Measurements from ENCODE around the gene RHBDD1. TPM values are rescaled to one million over a fixed set of nuclear protein-coding genes. Genes with fewer than 3 reads are reported as not detected.

RHBDD1 gene
- polyA plus RNA-seq, 1 donor from 2014 or later: 5.4 TPM

- Histone ChIP-seq H3K9me3 (ENCODE audit: low read length) (no peaks in the 10 kb centered on the region), H3K79me2 (replicated peaks; ENCODE audit: insufficient read depth, low read length) (no peaks in the 10 kb centered on the region), H3F3A (ENCODE audit: insufficient read depth, low read length, poor library complexity, severe bottlenecking) (no peaks in the 10 kb centered on the region), H2AFZ (ENCODE audit: low read depth, low read length) (no peak overlapping the region), H3K9me2 (ENCODE audit: insufficient read depth, low read length) (no peaks in the 10 kb centered on the region), H3K27ac (ENCODE audit: low read length) (peak overlapping the region; percentile 48), H3K4me3 (ENCODE audit: low read length) (no peak overlapping the region), H3K4me2 (ENCODE audit: low read length) (no peak overlapping the region), H4K20me1 (ENCODE audit: insufficient read depth) (no peaks in the 10 kb centered on the region), H3K36me3 (ENCODE audit: insufficient read depth, low read length) (no peaks in the 10 kb centered on the region), H3K27me3 (ENCODE audit: insufficient read depth, low read depth, low read length) (no peaks in the 10 kb centered on the region), H3K9ac (ENCODE audit: low read length) (no peak overlapping the region)
- TF ChIP-seq SMC3 (conservative IDR thresholded peaks at IDR 0.05; ENCODE audit: poor library complexity): no peak
- TF ChIP-seq POLR2AphosphoS5 (IDR thresholded peaks at IDR 0.05): no peak
- no peak for TF ChIP-seq RAD21 (conservative IDR thresholded peaks at IDR 0.05)
- no peak for TF ChIP-seq CTCF (IDR thresholded peaks at IDR 0.05; ENCODE audit: poor library complexity, severe bottlenecking)
- TF ChIP-seq EZH2 (IDR thresholded peaks at IDR 0.05; ENCODE audit: borderline replicate concordance, insufficient read depth, low read length, poor library complexity, severe bottlenecking): no peak
- TF ChIP-seq REST (IDR thresholded peaks at IDR 0.05; ENCODE audit: borderline replicate concordance): no peak
- TF ChIP-seq TAF1 (IDR thresholded peaks at IDR 0.05; ENCODE audit: low read depth): no peak
- no peak for TF ChIP-seq MXI1 (conservative IDR thresholded peaks at IDR 0.05; ENCODE audit: poor library complexity, severe bottlenecking)
- no peak for TF ChIP-seq EP300 (conservative IDR thresholded peaks at IDR 0.05; ENCODE audit: poor library complexity, severe bottlenecking)
Observed at GRCh38 chr2:226888378-226888965, 52.6 kb downstream of the RHBDD1 start.

- no peak overlapping the region for H3K9ac ChIP-seq (ENCODE audit: low read length)
- no peak for TF ChIP-seq RAD21 (conservative IDR thresholded peaks at IDR 0.05)
- no peak for TF ChIP-seq SMC3 (conservative IDR thresholded peaks at IDR 0.05; ENCODE audit: poor library complexity)
- no peak overlapping the region for H3K4me3 ChIP-seq (ENCODE audit: low read length)
- H3K9me3 ChIP-seq (ENCODE audit: low read length): no peaks in the 10 kb centered on the region
- H3K4me2 ChIP-seq (ENCODE audit: low read length): no peak overlapping the region
- no peak overlapping the region for H2AFZ ChIP-seq (ENCODE audit: low read depth, low read length)
- no peaks in the 10 kb centered on the region for H4K20me1 ChIP-seq (ENCODE audit: insufficient read depth)
- H3K79me2 ChIP-seq (replicated peaks; ENCODE audit: insufficient read depth, low read length): no peaks in the 10 kb centered on the region
- H3K36me3 ChIP-seq (ENCODE audit: insufficient read depth, low read length): no peaks in the 10 kb centered on the region
- no peaks in the 10 kb centered on the region for H3K27me3 ChIP-seq (ENCODE audit: insufficient read depth, low read depth, low read length)
- no peaks in the 10 kb centered on the region for H3K9me2 ChIP-seq (ENCODE audit: insufficient read depth, low read length)
- H3F3A ChIP-seq (ENCODE audit: insufficient read depth, low read length, poor library complexity, severe bottlenecking): no peaks in the 10 kb centered on the region
- H3K27ac ChIP-seq (ENCODE audit: low read length): peak overlapping the region; percentile 38
Observed at GRCh38 chr2:226888971-226889370, 53.1 kb downstream of the RHBDD1 start.
